Smooth muscle cell of the coronary artery (primary cell): ENCODE measurements around the gene MFAP4. TPM values are rescaled to one million over a fixed set of nuclear protein-coding genes. Genes with fewer than 3 reads are reported as not detected.

Experiments
- total RNA-seq: library from RNA; depleted of rRNA; stranded (reverse); fragments of >200 nt; gene quantifications from 2 replicates; pipeline ENCODE4 v1.2.3, GENCODE V29; 2014; ENCODE audit warnings: low replicate concordance

The MFAP4 gene
- total RNA-seq = 11.0 and 23.6 TPM in 2 replicates

DNA sequence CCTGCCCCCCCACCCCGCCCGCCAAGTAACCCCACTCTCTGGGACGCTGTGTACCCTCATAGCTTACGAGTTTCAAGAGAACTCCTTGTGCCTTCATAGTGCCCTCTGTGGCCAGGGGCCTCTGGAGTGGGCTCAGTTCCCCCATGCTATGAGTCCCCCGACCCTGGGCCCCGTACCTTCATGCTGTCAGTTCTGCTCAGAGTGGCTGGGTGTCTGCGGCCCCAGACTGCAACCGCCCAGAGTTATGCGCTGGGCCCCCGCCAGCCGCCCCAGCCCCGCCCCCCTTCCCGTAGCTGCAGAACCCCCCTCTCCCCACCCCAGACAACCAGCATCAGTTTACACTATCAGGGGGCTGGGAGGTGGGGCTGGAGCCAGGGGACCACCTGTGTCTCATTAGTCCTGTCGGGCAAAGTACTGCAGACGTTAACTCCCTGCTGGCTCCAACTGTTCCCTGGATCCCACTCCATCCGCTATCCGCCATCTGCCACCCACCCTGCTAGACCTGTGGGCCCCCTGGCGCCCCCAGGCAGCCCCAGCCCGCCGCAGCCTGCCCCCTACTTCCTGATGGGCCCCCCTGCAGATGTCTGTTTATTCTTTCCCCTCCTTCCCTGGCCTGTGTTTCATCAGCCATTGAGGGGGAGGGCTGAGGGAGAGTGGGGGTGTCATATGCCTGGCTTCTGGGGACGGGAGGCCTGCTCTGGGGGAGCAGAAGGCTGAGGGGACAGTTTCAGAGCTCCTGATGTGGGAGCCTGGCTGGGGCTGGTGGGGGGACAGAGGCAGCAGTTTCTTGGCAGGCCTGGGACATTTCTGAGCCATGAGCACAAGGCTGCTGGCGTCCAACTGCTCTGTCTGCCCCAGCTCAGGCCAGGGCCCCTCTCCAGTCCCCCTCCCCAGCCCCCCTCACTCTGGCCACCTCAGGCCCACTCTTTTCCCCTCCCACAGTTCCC lies at the start of gene MFAP4:
TSS of gene MFAP4 (minus strand) at position 217 of the 947 bp plus-strand sequence. CDS start at position 182, 35 bp downstream.

GRCh38 chr17:19410875-19411620 lies 24.1 kb upstream of the MFAP4 start, which contains the start of gene RNF112:
RNF112 (plus strand) TSS chr17:19411232; CDS start chr17:19411409, 177 bp downstream.

DNA sequence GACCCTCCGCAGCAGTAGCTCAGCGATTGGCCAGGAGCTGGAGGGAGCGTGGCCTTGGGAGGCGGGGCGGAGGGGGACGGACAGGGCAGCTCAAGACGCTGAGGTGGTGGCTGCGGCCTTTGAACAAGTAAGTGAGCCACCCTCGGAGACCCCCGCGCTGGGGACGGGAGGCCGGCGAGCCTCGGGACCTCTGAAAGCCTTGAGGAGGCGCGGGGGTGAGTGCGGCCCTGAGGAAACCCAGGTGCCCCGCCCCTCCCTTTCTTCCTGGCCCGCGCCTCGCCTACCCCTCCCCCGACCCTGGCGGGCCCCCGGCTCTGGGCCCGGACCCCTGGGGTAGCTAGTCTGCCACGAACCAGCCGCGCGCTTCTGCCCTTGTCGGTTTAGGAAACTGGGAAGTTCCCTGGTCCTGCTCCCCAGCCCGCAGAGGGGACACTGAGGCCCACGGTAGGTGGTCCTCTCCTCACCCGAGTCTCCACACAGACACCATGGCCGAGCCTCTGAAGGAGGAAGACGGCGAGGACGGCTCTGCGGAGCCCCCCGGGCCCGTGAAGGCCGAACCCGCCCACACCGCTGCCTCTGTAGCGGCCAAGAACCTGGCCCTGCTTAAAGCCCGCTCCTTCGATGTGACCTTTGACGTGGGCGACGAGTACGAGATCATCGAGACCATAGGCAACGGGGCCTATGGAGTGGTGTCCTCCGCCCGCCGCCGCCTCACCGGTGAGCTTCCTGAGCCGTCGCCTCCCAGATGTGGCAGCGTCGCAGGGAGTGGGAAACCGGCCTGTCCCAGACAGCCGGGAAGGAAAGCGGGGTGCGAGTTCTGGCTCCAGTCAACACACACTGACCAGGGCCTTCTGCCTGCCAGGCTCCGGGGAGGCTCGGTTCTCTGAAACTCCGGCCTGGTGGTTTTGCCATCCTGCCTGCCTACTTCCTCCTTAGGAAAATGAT lies 8.3 kb downstream of the MFAP4 start, which contains the start of gene MAPK7:
TSS of gene MAPK7 (plus strand) at position 83 of the 945 bp plus-strand sequence. CDS start at position 486, 403 bp downstream.

GRCh38 chr17:19362277-19363113 lies 24.5 kb downstream of the MFAP4 start, which contains the start of gene B9D1:
B9D1 (minus strand) TSS chr17:19362723; CDS start chr17:19362569, 154 bp downstream.

Other genes with a start within 250 kb of the MFAP4 start
- 29.6 and 29.7 TPM in 2 replicates for gene EPN2, start 149.8 kb downstream of the MFAP4 start, total RNA-seq
- 28.0 and 58.4 TPM in 2 replicates for gene B9D1, start 24.5 kb downstream of the MFAP4 start, total RNA-seq
- 9.4 and 11.2 TPM in 2 replicates for gene MAPK7, start 8.7 kb downstream of the MFAP4 start, total RNA-seq
- 1.6 and 6.8 TPM in 2 replicates for gene RNF112, start 24.0 kb upstream of the MFAP4 start, total RNA-seq
- gene SLC47A1, start 146.7 kb upstream of the MFAP4 start, total RNA-seq = 0.53 and 4.6 TPM in 2 replicates